ENCODE results near the gene PTPN14. TPM values are rescaled to one million over a fixed set of nuclear protein-coding genes. Genes with fewer than 3 reads are reported as not detected.

The PTPN14 gene
- total and polyA plus RNA-seq, 2 experiments from 2014 or later = 18.7 to 70.2 TPM

GRCh38 chr1:214588963-214589597 is 37.7 kb upstream of the PTPN14 start:
- Mint-ChIP-seq H3K9me3 (no peaks in the 10 kb centered on the region), H3K4me3 (no peak overlapping the region), H3K27me3 (ENCODE audit: insufficient read depth, low read depth, poor library complexity) (no peaks in the 10 kb centered on the region), H3K27ac (no peak overlapping the region), H3K36me3 (ENCODE audit: low read depth) (no peaks in the 10 kb centered on the region), H3K4me1 (no peaks in the 10 kb centered on the region)
- H3K4me3 ChIP-seq = no peak overlapping the region
- no peak overlapping the region for H2AFZ ChIP-seq
- H3K4me2 ChIP-seq = no peak overlapping the region
- H3K9me2 ChIP-seq (ENCODE audit: insufficient read depth) = no peaks in the 10 kb centered on the region
- H3K79me2 ChIP-seq (replicated peaks; ENCODE audit: insufficient read depth) = no peaks in the 10 kb centered on the region
- no peak overlapping the region for H3K27ac ChIP-seq (ENCODE audit: low read depth)
- H3K4me1 ChIP-seq (ENCODE audit: insufficient read depth) = no peaks in the 10 kb centered on the region
- TF ChIP-seq STAT1 (IDR thresholded peaks at IDR 0.05; ENCODE audit: unreplicated experiment) (no peak), ZNF462 (CRISPR knock-in tag; IDR thresholded peaks at IDR 0.05) (no peak), REST (IDR thresholded peaks at IDR 0.05; ENCODE audit: unreplicated experiment) (no peak)
- H3K36me3 ChIP-seq (ENCODE audit: insufficient read depth) = no peaks in the 10 kb centered on the region
- DNase-seq (ENCODE audit: low spot score) (no peak), ATAC-seq (no peak)
- H3F3A ChIP-seq (replicated peaks; ENCODE audit: low read depth) = no peaks in the 10 kb centered on the region
- no peaks in the 10 kb centered on the region for H4K20me1 ChIP-seq (replicated peaks; ENCODE audit: insufficient read depth)
- no peaks in the 10 kb centered on the region for H3K27me3 ChIP-seq (ENCODE audit: insufficient read depth)

Data from GM23338 (cell line).